K562 (cell line): ENCODE measurements around the gene MEGF11. TPM values are rescaled to one million over a fixed set of nuclear protein-coding genes. Genes with fewer than 3 reads are reported as not detected.

Experiments used
- HDAC2 ChIP-seq: fragments of 450-650 bp; IDR thresholded peaks from 2 replicates; pipeline ENCODE4 v1.6.1; 2016; ENCODE audit warnings: mild to moderate bottlenecking
- HDAC6 ChIP-seq: IDR thresholded peaks from 2 replicates; pipeline ENCODE4 v1.6.1; 2012; ENCODE audit warnings: low read depth, mild to moderate bottlenecking, control low read depth, inconsistent platforms, low read length, moderate library complexity
- KAT7 ChIP-seq: sonication (generic); formaldehyde crosslinking; IDR thresholded peaks from 2 replicates; pipeline ENCODE4 v1.8.0; 2022; ENCODE audit warnings: missing genetic modification reagents, mild to moderate bottlenecking, borderline replicate concordance
- NBN ChIP-seq: fragments of 450-650 bp; IDR thresholded peaks from 2 replicates; pipeline ENCODE4 v1.6.1; 2016; ENCODE audit warnings: low read depth, mild to moderate bottlenecking
- NR4A1 ChIP-seq, 2 experiments: fragments of 250-450 bp in 1 of 2; fragments of 450-650 bp in 1 of 2; sonication (Bioruptor Pico) in 1 of 2; IDR thresholded peaks; 2 replicates each; pipeline versions ENCODE4 v1.4.0 to v1.6.1; 2016 to 2020; ENCODE audit warnings: mild to moderate bottlenecking in 2 of 2, missing compliant biosample characterization in 1 of 2, missing genetic modification characterization in 1 of 2, moderate library complexity in 1 of 2
- SMAD2 ChIP-seq: fragments of 150-350 bp; IDR thresholded peaks from 2 replicates; pipeline ENCODE4 v1.6.1; 2014; ENCODE audit warnings: low read depth, mild to moderate bottlenecking, low read length
- SMAD4 ChIP-seq: fragments of 250-450 bp; sonication (Bioruptor Pico); conservative IDR thresholded peaks from 2 replicates; pipeline ENCODE4 v1.8.0; 2021; ENCODE audit warnings: inconsistent platforms, mild to moderate bottlenecking, moderate library complexity
- SMARCB1 ChIP-seq: IDR thresholded peaks from 2 replicates; pipeline ENCODE4 v1.6.1; 2011; ENCODE audit warnings: improper control_type of control experiment, low read depth; ENCODE audit not compliant: insufficient read length
- TAF15 ChIP-seq: fragments of 200-400 bp; formaldehyde crosslinking; IDR thresholded peaks from 2 replicates; pipeline ENCODE4 v1.6.1; 2017; ENCODE audit warnings: mild to moderate bottlenecking, low read depth, low read length, moderate library complexity
- THRB ChIP-seq: fragments of 450-650 bp; formaldehyde crosslinking; conservative IDR thresholded peaks from 2 replicates; pipeline ENCODE4 v1.4.0; 2022; ENCODE audit warnings: mild to moderate bottlenecking, missing genetic modification characterization
- ZNF384 ChIP-seq: IDR thresholded peaks from 2 replicates; pipeline ENCODE4 v1.6.1; 2012; ENCODE audit warnings: low read depth, low read length, improper control_type of control experiment
- polyA plus RNA-seq, 8 experiments: library from polyadenylated mRNA; depleted of rRNA in 4 of 8; stranded (reverse) in 5 of 8; unstranded in 3 of 8; fragments of >200 nt; fragmentation: Nextera tagmentation in 2 of 8; fragmentation: Illumina TruSeq in 1 of 8; extraction: Ambion mirVana in 2 of 8; extraction: Trizol in 1 of 8; gene quantifications; 2 replicates each; pipeline versions ENCODE4 v1.2.1 to v1.2.3, GENCODE V29; 2011 to 2014; ENCODE audit warnings: inconsistent platforms in 1 of 8, missing spikeins in 1 of 8
- total RNA-seq, 7 experiments: library from RNA; depleted of rRNA in 6 of 7; stranded (reverse); fragments of >200 nt in 6 of 7; fragmentation: Illumina TruSeq in 2 of 7; extraction: Trizol in 2 of 7; gene quantifications; 2 replicates each; pipeline versions ENCODE4 v1.2.1 to v1.2.3, GENCODE V29; 2011 to 2021; ENCODE audit warnings: low replicate concordance in 1 of 7
- TF ChIP-seq, protein P1 (sequence below): fragments of 250-450 bp; sonication (Bioruptor Pico); IDR thresholded peaks from 2 replicates; pipeline ENCODE4 v1.5.0; 2020; ENCODE audit warnings: mild to moderate bottlenecking, borderline replicate concordance
- TF ChIP-seq, protein P2 (sequence below): fragments of 450-650 bp; formaldehyde crosslinking; IDR thresholded peaks from 2 replicates; pipeline ENCODE4 v1.4.0; 2022; ENCODE audit warnings: mild to moderate bottlenecking, moderate library complexity
- TF ChIP-seq, protein P3 (sequence below): fragments of 250-450 bp; sonication (Bioruptor Pico); IDR thresholded peaks from 2 replicates; pipeline ENCODE4 v1.8.0; 2021; ENCODE audit warnings: mild to moderate bottlenecking, moderate library complexity

MEGF11 gene
- total and polyA plus RNA-seq, 9 of the 15 experiments (the other 6 are each of a cell fraction or from before 2014, with no cell fraction given), result 0.06 to 0.23 (median 0.20) TPM; not detected in 6

DNA sequence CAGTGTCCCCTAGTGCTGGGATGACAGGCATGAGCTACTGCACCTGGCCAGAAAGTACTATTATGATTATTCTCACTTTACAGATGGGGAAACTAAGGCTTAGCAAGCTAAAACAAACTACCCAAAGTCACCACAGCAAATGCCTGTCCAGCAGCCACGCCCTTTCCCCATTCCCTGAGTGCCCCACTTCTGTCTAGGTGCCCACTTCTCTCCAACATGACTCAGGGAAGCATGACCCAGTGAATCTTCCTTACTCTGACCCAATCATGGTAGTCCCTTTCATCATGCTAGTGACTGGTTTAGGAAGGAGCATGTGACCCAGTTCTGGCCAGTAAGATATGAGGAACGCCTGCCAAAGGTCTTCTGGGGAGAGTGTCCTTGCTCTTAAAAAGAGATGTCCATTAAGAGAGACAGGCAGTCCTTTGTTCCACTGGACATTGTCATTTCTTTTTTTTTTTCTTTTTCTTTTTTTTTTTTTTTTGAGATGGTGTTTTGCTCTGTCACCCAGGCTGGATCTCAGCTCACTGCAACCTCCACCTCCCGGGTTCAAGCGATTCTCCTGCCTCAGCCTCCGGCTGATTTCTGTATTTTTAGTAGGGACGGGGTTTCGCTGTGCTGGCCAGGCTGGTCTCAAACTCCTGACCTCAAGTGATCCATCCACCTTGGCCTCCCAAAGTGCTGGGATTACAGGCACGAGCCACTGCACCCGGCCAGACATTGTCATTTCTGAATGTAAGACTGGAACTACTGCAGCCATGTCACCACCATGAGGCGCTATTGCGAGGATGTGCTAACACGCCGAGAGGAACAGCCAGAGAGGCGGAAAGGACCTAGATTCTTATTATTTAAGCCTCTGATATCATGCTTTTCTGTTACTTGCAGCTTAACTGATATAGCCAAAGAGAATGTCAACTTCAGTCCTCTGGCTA lies 19.8 kb downstream of the MEGF11 start (continued):
- TF ChIP-seq THRB (CRISPR knock-in tag) (no peak), HDAC2 (no peak), SMAD2 (no peak), NR4A1 (CRISPR knock-in tag; IDR thresholded peaks at IDR 0.05) (no peak), NR4A1 (tag; IDR thresholded peaks at IDR 0.05) (peak; percentile 77; the same call in 1 of the 2 replicates), NBN (no peak), SMAD4 (no peak; the same call in 1 of the 2 replicates), KAT7 (CRISPR knock-in tag) (no peak), SMARCB1 (no peak), TAF15 (no peak), HDAC6 (no peak), ZNF384 (no peak)
- TF ChIP-seq, protein P1, sequence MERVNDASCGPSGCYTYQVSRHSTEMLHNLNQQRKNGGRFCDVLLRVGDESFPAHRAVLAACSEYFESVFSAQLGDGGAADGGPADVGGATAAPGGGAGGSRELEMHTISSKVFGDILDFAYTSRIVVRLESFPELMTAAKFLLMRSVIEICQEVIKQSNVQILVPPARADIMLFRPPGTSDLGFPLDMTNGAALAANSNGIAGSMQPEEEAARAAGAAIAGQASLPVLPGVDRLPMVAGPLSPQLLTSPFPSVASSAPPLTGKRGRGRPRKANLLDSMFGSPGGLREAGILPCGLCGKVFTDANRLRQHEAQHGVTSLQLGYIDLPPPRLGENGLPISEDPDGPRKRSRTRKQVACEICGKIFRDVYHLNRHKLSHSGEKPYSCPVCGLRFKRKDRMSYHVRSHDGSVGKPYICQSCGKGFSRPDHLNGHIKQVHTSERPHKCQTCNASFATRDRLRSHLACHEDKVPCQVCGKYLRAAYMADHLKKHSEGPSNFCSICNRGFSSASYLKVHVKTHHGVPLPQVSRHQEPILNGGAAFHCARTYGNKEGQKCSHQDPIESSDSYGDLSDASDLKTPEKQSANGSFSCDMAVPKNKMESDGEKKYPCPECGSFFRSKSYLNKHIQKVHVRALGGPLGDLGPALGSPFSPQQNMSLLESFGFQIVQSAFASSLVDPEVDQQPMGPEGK, result no peak
- TF ChIP-seq, protein P2, sequence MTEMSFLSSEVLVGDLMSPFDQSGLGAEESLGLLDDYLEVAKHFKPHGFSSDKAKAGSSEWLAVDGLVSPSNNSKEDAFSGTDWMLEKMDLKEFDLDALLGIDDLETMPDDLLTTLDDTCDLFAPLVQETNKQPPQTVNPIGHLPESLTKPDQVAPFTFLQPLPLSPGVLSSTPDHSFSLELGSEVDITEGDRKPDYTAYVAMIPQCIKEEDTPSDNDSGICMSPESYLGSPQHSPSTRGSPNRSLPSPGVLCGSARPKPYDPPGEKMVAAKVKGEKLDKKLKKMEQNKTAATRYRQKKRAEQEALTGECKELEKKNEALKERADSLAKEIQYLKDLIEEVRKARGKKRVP, result no peak
- TF ChIP-seq, protein P3, sequence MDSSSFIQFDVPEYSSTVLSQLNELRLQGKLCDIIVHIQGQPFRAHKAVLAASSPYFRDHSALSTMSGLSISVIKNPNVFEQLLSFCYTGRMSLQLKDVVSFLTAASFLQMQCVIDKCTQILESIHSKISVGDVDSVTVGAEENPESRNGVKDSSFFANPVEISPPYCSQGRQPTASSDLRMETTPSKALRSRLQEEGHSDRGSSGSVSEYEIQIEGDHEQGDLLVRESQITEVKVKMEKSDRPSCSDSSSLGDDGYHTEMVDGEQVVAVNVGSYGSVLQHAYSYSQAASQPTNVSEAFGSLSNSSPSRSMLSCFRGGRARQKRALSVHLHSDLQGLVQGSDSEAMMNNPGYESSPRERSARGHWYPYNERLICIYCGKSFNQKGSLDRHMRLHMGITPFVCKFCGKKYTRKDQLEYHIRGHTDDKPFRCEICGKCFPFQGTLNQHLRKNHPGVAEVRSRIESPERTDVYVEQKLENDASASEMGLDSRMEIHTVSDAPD (CRISPR knock-in tag), result no peak
